ENCODE measurements around the gene PDE4A. TPM values are rescaled to one million over a fixed set of nuclear protein-coding genes. Genes with fewer than 3 reads are reported as not detected.

The PDE4A gene
- total and polyA plus RNA-seq, 8 donors: 5.0 to 12.6 (median 9.3) TPM

DNA sequence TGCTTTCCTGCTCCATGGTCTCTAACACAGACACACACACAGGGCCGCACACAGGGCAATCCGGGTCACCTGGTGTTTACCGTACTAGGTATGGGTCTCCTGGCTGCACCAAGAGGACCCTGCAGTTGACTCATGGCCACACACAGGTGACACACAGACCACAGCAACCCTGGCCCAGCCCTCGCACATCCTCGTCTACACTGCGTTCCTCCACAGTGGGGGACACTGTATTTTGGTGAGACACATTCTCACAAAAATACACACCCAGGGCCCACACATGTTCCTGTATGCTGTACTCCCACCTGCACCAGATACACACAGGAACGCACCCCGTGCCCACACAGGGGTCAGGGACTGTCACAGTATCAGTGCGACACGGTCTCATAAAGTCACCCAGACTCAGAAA is 12.8 kb downstream of the PDE4A start:
- no peaks in the 10 kb centered on the region for H3K9me3 ChIP-seq
- TF ChIP-seq, protein P1, sequence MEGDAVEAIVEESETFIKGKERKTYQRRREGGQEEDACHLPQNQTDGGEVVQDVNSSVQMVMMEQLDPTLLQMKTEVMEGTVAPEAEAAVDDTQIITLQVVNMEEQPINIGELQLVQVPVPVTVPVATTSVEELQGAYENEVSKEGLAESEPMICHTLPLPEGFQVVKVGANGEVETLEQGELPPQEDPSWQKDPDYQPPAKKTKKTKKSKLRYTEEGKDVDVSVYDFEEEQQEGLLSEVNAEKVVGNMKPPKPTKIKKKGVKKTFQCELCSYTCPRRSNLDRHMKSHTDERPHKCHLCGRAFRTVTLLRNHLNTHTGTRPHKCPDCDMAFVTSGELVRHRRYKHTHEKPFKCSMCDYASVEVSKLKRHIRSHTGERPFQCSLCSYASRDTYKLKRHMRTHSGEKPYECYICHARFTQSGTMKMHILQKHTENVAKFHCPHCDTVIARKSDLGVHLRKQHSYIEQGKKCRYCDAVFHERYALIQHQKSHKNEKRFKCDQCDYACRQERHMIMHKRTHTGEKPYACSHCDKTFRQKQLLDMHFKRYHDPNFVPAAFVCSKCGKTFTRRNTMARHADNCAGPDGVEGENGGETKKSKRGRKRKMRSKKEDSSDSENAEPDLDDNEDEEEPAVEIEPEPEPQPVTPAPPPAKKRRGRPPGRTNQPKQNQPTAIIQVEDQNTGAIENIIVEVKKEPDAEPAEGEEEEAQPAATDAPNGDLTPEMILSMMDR (IDR thresholded peaks at IDR 0.05): no peak
- H3K4me3 ChIP-seq: peak overlapping the region in 1 of 4 donors; percentile 55
- WGBS, 2 donors: 43 to 46% methylated on average over 10 of the region's 10 CpGs
- no peaks in the 10 kb centered on the region for H3K27me3 ChIP-seq
- peak overlapping the region in 3 of 4 donors; percentile 61 to 75 (median 75) for H3K27ac ChIP-seq
- FAIRE-seq: no peak
- peaks cover 0 to 15% (median 4%) of the 10 kb centered on the region in 3 donors for H3K4me1 ChIP-seq
- intact Hi-C loops (cut with DNase I): no loop called here
- DNase-seq: no peak
- H3K36me3 ChIP-seq: no peaks in the 10 kb centered on the region
- peak in 3 of 4 donors; percentile 5 to 11 (median 5) for ATAC-seq

DNA sequence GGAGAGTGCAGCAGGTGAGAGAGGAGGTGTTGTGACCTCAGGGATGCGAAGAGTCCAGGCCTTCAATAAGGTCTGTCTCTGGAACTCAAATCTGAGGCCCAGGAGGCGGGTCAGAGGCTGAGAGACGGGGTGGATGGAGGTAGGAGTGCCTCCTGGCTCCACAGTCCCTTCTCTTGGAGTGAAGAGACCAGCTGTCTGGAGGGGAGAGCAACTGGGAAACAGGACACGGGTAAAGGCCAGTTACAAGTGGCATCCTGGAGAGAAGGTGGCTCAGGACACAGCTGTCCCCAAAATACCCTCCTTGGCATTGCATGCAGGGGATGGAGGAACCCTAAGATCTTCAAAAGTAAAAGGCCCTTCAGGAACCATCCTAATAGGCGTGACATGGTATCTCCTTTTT is 19.2 kb downstream of the PDE4A start:
- FAIRE-seq (no peak), DNase-seq (no peak), ATAC-seq (no peak)
- TF ChIP-seq, protein P1 (IDR thresholded peaks at IDR 0.05): no peak
- no peaks in the 10 kb centered on the region for H3K4me1 ChIP-seq
- intact Hi-C loops (cut with DNase I): no loop called here
- no peaks in the 10 kb centered on the region for H3K36me3 ChIP-seq
- no peak overlapping the region for H3K27ac ChIP-seq
- H3K9me3 ChIP-seq: no peaks in the 10 kb centered on the region
- 84 to 93% methylated on average over 5 of the region's 5 CpGs for WGBS, 2 donors
- H3K27me3 ChIP-seq: no peaks in the 10 kb centered on the region
- no peak overlapping the region for H3K4me3 ChIP-seq

DNA sequence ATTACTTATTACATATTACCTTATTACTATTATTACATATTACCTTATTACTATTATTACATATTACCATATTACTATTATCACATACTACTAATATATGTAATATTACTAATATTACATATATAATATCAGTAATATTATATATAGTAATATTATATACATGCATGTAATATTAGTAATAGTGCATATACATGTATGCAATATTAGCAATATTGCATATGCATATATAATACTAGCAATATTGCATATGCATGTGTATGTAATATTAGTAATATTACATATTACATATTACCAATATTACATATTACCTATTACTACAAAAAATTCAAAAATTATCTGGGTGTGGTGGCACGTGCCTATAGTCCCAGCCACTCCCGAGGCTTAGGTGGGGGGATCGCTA is 22.4 kb downstream of the PDE4A start:
- intact Hi-C loops (cut with DNase I): no loop called here
- no peak overlapping the region for H3K27ac ChIP-seq
- FAIRE-seq (peak; percentile 9), ATAC-seq (no peak), DNase-seq (no peak)
- 96 to 98% methylated on average over 3 of the region's 3 CpGs for WGBS, 2 donors
- H3K36me3 ChIP-seq: peaks cover 0 to under 1% (median 0%) of the 10 kb centered on the region in 3 donors
- H3K27me3 ChIP-seq: no peaks in the 10 kb centered on the region
- no peaks in the 10 kb centered on the region for H3K4me1 ChIP-seq
- TF ChIP-seq, protein P1 (IDR thresholded peaks at IDR 0.05): no peak
- H3K4me3 ChIP-seq: no peak overlapping the region
- no peaks in the 10 kb centered on the region for H3K9me3 ChIP-seq

DNA sequence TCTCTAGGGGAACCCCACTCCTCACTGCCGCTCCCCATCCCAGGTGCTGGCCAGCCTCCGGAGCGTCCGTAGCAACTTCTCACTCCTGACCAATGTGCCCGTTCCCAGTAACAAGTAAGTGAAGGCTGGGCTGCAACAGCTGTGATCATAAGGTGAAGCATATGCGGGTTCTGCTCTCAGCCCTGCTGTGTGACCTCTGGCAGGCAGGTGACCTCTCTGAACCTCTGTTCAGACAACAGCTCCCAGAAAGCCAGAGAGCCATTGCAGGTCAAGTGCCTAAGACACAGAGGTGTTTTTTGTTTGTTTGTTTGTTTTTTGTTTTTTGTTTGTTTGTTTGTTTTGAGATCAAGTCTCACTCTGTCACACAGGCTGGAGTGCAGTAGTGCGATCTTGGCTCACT is 28.7 kb downstream of the PDE4A start:
- DNase-seq (no peak), FAIRE-seq (no peak), ATAC-seq (no peak)
- H3K4me1 ChIP-seq: no peaks in the 10 kb centered on the region
- no peak overlapping the region for H3K4me3 ChIP-seq
- no peaks in the 10 kb centered on the region for H3K9me3 ChIP-seq
- TF ChIP-seq, protein P1 (IDR thresholded peaks at IDR 0.05): no peak
- peaks cover 0 to 16% (median 3%) of the 10 kb centered on the region in 3 donors for H3K36me3 ChIP-seq
- intact Hi-C loops (cut with DNase I): no loop called here
- no peak overlapping the region for H3K27ac ChIP-seq
- H3K27me3 ChIP-seq: no peaks in the 10 kb centered on the region
- WGBS, 2 donors: 95 to 99% methylated on average over 7 of the region's 7 CpGs

DNA sequence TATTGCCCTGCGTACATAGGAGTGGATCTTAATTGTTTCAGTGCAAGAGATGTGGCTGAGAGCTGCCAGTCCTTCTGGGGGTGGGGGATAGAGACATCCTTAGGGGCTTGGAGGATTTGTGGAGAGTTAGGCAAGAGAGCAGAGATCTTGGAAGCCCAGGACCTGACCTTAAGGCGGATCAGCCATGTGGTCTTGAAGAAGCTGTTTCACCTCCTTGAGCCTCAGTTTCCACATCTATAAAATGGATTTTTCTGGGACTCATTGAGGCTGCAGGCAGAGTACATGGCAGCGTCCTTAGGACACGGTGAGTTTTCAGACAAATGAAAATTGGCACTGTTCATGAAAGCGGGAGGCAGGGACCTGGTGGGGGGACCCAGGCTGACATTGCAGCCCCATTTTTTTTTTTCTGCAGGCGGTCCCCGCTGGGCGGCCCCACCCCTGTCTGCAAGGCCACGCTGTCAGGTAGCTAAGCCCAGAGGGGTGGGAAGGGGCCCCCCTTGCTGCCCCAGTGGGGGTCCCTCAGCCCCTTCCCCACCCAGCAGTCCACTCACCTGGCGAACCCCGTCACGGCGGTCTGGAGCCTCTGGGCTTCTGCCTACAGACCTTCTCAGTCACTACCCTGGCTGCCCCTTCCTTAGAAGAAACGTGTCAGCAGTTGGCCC is 30.0 kb downstream of the PDE4A start:
- H3K9me3 ChIP-seq: no peaks in the 10 kb centered on the region
- WGBS, 2 donors: 94% methylated on average over 14 of the region's 14 CpGs
- no peak for ATAC-seq
- no peak overlapping the region for H3K27ac ChIP-seq
- no peaks in the 10 kb centered on the region for H3K27me3 ChIP-seq
- H3K4me1 ChIP-seq: no peaks in the 10 kb centered on the region
- intact Hi-C loops (cut with DNase I): no loop called here
- no peak for FAIRE-seq
- peaks cover 0 to 16% (median 3%) of the 10 kb centered on the region in 3 donors for H3K36me3 ChIP-seq
- TF ChIP-seq, protein P1 (IDR thresholded peaks at IDR 0.05): no peak
- H3K4me3 ChIP-seq: no peak overlapping the region
- DNase-seq: no peak

Measured in pancreas (tissue), 10 donors.